ENCODE results near the gene SKIC3.

Gene SKIC3

GRCh38 chr5:95554647-95555548, at the start of gene SKIC3, which contains the start of gene ARSK:
SKIC3 (minus strand) TSS chr5:95554977; CDS start chr5:95547150, 7,827 bp downstream.
ARSK (plus strand) TSS chr5:95555101; CDS start chr5:95555279, 178 bp downstream.
- peak; percentile 55 to 98 (median 89) for DNase-seq

GRCh38 chr5:95600557-95600956, 45.8 kb upstream of the SKIC3 start:
- DNase-seq: no peak

- DNase-seq: no peak
Measured at GRCh38 chr5:95599252-95599651, 44.5 kb upstream of the SKIC3 start.

GRCh38 chr5:95595289-95595931, 40.6 kb upstream of the SKIC3 start:
- no peak for DNase-seq

- DNase-seq: no peak
Measured at GRCh38 chr5:95591490-95591901, 36.7 kb upstream of the SKIC3 start.

GRCh38 chr5:95590880-95591279, 36.1 kb upstream of the SKIC3 start:
- DNase-seq: no peak

GRCh38 chr5:95583992-95584391, 29.2 kb upstream of the SKIC3 start:
- DNase-seq: no peak

- no peak for DNase-seq
Measured at GRCh38 chr5:95581576-95581975, 26.8 kb upstream of the SKIC3 start.

- no peak for DNase-seq
Measured at GRCh38 chr5:95572016-95572415, 17.2 kb upstream of the SKIC3 start.

- no peak for DNase-seq
Measured at GRCh38 chr5:95565280-95565920, 10.6 kb upstream of the SKIC3 start.

GRCh38 chr5:95564450-95564849, 9.7 kb upstream of the SKIC3 start:
- no peak for DNase-seq

- DNase-seq: no peak
Measured at GRCh38 chr5:95563367-95563766, 8.6 kb upstream of the SKIC3 start.

- DNase-seq: no peak
Measured at GRCh38 chr5:95562282-95562681, 7.5 kb upstream of the SKIC3 start.

GRCh38 chr5:95557841-95558240, 3.1 kb upstream of the SKIC3 start:
- no peak for DNase-seq

- no peak for DNase-seq
Measured at GRCh38 chr5:95555553-95555952, 776 bp upstream of the SKIC3 start.

- DNase-seq: peak in 1 of 51 donors; percentile 32
Measured at GRCh38 chr5:95554331-95554646, 488 bp downstream of the SKIC3 start.

- no peak for DNase-seq
Measured at GRCh38 chr5:95549030-95549429, 5.7 kb downstream of the SKIC3 start.

GRCh38 chr5:95543017-95543705, 11.6 kb downstream of the SKIC3 start:
- no peak for DNase-seq

- DNase-seq: no peak
Measured at GRCh38 chr5:95537501-95537900, 17.3 kb downstream of the SKIC3 start.

GRCh38 chr5:95533761-95534160, 21.0 kb downstream of the SKIC3 start:
- DNase-seq: no peak

- DNase-seq: no peak
Measured at GRCh38 chr5:95533106-95533505, 21.7 kb downstream of the SKIC3 start.

GRCh38 chr5:95532415-95532814, 22.4 kb downstream of the SKIC3 start:
- no peak for DNase-seq

All from hypothalamus (tissue), 51 donors.